Endothelial cell of umbilical vein (primary cell): Measurements from ENCODE around the gene RTL10. TPM values are rescaled to one million over a fixed set of nuclear protein-coding genes. Genes with fewer than 3 reads are reported as not detected.

Experiments
- BruUV-seq: library from RNA; stranded (reverse); fragments of 400-500 nt; replicated peaks from 2 replicates; lab custom pipeline; 2021; lab: Mats Ljungman, UMichigan
- CTCF ChIA-PET: fragments of 300-600, 350-600 bp; sonication (Branson Sonifier 250); formaldehyde crosslinking; loops from one replicate; lab custom pipeline; 2021; ENCODE audit warnings: antibody characterized with exemption, inconsistent platforms; lab: Charles Lee
- POLR2A ChIA-PET: fragments of 300-600, 350-600 bp; sonication (Branson Sonifier 250); formaldehyde crosslinking; loops from one replicate; lab custom pipeline; 2021; ENCODE audit warnings: antibody characterized with exemption, inconsistent platforms; lab: Charles Lee
- DNase-seq: peaks from one replicate; pipeline ENCODE4 v3.0.0-alpha.2; 2011; ENCODE audit warnings: low read depth, low spot score
- FAIRE-seq: peaks from 2 replicates; lab custom pipeline; 2011; peaks lifted over from hg19 to GRCh38; lab: Jason Lieb, UNC
- H2AFZ ChIP-seq: 2 replicates; pipeline ENCODE4 v1.6.0; 2012; ENCODE audit warnings: low read depth, low read length, control low read depth, inconsistent platforms
- H3K27ac ChIP-seq: 2 replicates; pipeline ENCODE4 v1.5.1; 2011; ENCODE audit warnings: low read depth, mild to moderate bottlenecking, control low read depth, low read length, moderate library complexity; ENCODE audit not compliant: insufficient read depth
- H3K27me3 ChIP-seq, 2 experiments: 2 replicates each; pipeline versions ENCODE4 v1.6.0 to v1.6.1; 2011; ENCODE audit warnings: low read length in 2 of 2, mixed read lengths in 1 of 2; ENCODE audit not compliant: control insufficient read depth in 2 of 2, insufficient read depth in 2 of 2
- H3K36me3 ChIP-seq, 2 experiments: 2 replicates in 1 of 2; 3 replicates in 1 of 2; pipeline ENCODE4 v1.5.1; 2011; ENCODE audit warnings: low read length in 2 of 2, mild to moderate bottlenecking in 1 of 2, moderate library complexity in 1 of 2; ENCODE audit not compliant: control insufficient read depth in 2 of 2, insufficient read depth in 2 of 2; ENCODE audit errors: extremely low read depth in 1 of 2
- H3K4me1 ChIP-seq: 3 replicates; pipeline ENCODE4 v1.5.1; 2011; ENCODE audit warnings: mild to moderate bottlenecking, low read length; ENCODE audit not compliant: control insufficient read depth, insufficient read depth; ENCODE audit errors: extremely low read depth
- H3K4me2 ChIP-seq: 2 replicates; pipeline ENCODE4 v1.6.1; 2011; ENCODE audit warnings: low read length, control low read depth, mixed read lengths; ENCODE audit not compliant: insufficient read depth
- H3K4me3 ChIP-seq, 3 experiments: fragments of 200-600 bp in 1 of 3; sonication (generic), shearing (Covaris generic) in 1 of 3; replicated peaks in 1 of 3; 2 replicates each; pipeline ENCODE4 v1.5.1; 2011 to 2016; ENCODE audit warnings: control low read depth in 3 of 3, low read length in 3 of 3, mild to moderate bottlenecking in 2 of 3, inconsistent platforms in 1 of 3, low read depth in 1 of 3, moderate library complexity in 1 of 3; ENCODE audit not compliant: insufficient read depth in 1 of 3
- H3K79me2 ChIP-seq: 2 replicates; pipeline ENCODE4 v1.6.0; 2012; ENCODE audit warnings: low read length, inconsistent platforms; ENCODE audit not compliant: control insufficient read depth, insufficient read depth
- H3K9ac ChIP-seq: replicated peaks from 2 replicates; pipeline ENCODE3; 2011; ENCODE audit warnings: low read length, control low read depth; ENCODE audit not compliant: insufficient read depth; ENCODE audit errors: extremely low read depth
- H3K9me1 ChIP-seq: replicated peaks from 3 replicates; pipeline ENCODE4 v1.6.0; 2011; ENCODE audit warnings: mild to moderate bottlenecking, low read length; ENCODE audit not compliant: control insufficient read depth, insufficient read depth; ENCODE audit errors: extremely low read depth
- H3K9me3 ChIP-seq: replicated peaks from 2 replicates; pipeline ENCODE4 v1.5.1; 2012; ENCODE audit warnings: low read length, inconsistent platforms; ENCODE audit not compliant: control insufficient read depth, insufficient read depth
- H4K20me1 ChIP-seq: replicated peaks from 2 replicates; pipeline ENCODE3; 2011; ENCODE audit warnings: mild to moderate bottlenecking, low read length; ENCODE audit not compliant: control insufficient read depth, insufficient read depth; ENCODE audit errors: extremely low read depth
- EZH2 ChIP-seq: IDR thresholded peaks from 2 replicates; pipeline ENCODE4 v1.6.1; 2012; ENCODE audit warnings: borderline replicate concordance, low read depth, mild to moderate bottlenecking, moderate library complexity, low read length, inconsistent platforms; ENCODE audit not compliant: severe bottlenecking
- MYC ChIP-seq: IDR thresholded peaks from one replicate; pipeline ENCODE4 v1.6.1; 2011; ENCODE audit warnings: mild to moderate bottlenecking, low read depth, low read length
- dilution Hi-C: fragments of 300-500 bp; cut with MboI; formaldehyde crosslinking; loops from one replicate; pipeline ENCODE4 v1.15.0; 2019; ENCODE audit warnings: low sequenced_read_pairs; ENCODE audit not compliant: extremely low pct_ligation_motif_present
- intact Hi-C: fragments of 100-400 bp; cut with micrococcal nuclease; formaldehyde crosslinking; loops from one replicate; pipeline ENCODE4 v1.10.0; 2022
- polyA plus RNA-seq, 4 experiments: library from polyadenylated mRNA; depleted of rRNA in 3 of 4; stranded (reverse) in 3 of 4; unstranded in 1 of 4; fragments of >200 nt; gene quantifications; 2 replicates each; pipeline versions ENCODE4 v1.2.1 to v1.2.3, GENCODE V29; 2011 to 2012; ENCODE audit warnings: missing spikeins in 1 of 4
- total RNA-seq: library from RNA; stranded (reverse); gene quantifications from 2 replicates; pipeline ENCODE4 v1.2.3, GENCODE V29; 2021
- TF ChIP-seq, protein P1 (sequence below): IDR thresholded peaks from 2 replicates; pipeline ENCODE4 v1.6.1; 2011; ENCODE audit not compliant: insufficient read depth, insufficient read length
- TF ChIP-seq, protein P2 (sequence below), 2 donors: IDR thresholded peaks; 1 replicate in 1 of 2; 2 replicates in 1 of 2; pipeline ENCODE4 v1.5.1; 2011; ENCODE audit warnings: low read length in 2 of 2, mild to moderate bottlenecking in 2 of 2, moderate library complexity in 2 of 2, control low read depth in 1 of 2, inconsistent platforms in 1 of 2, low read depth in 1 of 2; ENCODE audit not compliant: insufficient read depth in 1 of 2; ENCODE audit errors: extremely low read depth in 1 of 2

RTL10 gene
- total and polyA plus RNA-seq, 2 donors (not counting 3 experiments of a cell fraction or from before 2014, with no cell fraction given): 31.9 to 40.8 TPM

DNA sequence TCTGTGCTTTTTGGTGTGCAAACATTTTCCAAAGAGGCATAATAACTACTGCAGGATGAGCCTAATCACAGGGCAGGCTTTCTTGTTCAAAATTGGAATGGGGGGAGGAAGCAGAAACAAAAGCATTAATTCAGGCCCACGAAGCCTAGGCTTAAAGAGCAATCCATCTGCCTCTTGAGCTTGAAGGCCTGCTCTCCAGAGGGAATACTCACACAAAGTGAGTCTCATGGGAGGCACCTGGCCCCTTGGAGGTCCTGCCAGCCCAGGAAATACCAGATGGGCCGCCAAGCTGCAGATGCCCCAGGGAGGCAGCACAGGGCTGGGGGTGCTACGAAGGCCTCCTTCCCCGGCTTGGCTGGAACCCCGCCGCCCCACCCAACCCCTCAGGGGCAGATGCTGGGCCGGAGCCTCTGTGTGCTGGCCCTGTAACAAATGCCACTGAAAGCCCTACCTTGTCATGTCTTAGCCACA, 47.6 kb upstream of the RTL10 start:
- no peaks in the 10 kb centered on the region for H3K9me1 ChIP-seq
- no peak overlapping the region for H3K9ac ChIP-seq
- DNase-seq (no peak), FAIRE-seq (no peak)
- no peak overlapping the region for H3K27ac ChIP-seq
- no peak overlapping the region for H3K4me2 ChIP-seq
- intact Hi-C loops: no loop called here
- no peaks in the 10 kb centered on the region for H3K9me3 ChIP-seq
- H3K4me3 ChIP-seq: no peak overlapping the region
- H3K4me1 ChIP-seq: no peaks in the 10 kb centered on the region
- CTCF ChIA-PET: interaction anchor here (1.6 to 6.5 kb wide), 3 partner anchors 8 to 171 kb away, joined by 6 to 51 read pairs (median 13); no protein-coding TSS in a partner anchor
- H3K36me3 ChIP-seq: peaks cover 0 to 6% of the 10 kb centered on the region in 2 experiments
- TF ChIP-seq MYC (no peak), EZH2 (no peak)
- TF ChIP-seq, protein P1, sequence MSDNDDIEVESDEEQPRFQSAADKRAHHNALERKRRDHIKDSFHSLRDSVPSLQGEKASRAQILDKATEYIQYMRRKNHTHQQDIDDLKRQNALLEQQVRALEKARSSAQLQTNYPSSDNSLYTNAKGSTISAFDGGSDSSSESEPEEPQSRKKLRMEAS: no peak
- TF ChIP-seq, protein P2, sequence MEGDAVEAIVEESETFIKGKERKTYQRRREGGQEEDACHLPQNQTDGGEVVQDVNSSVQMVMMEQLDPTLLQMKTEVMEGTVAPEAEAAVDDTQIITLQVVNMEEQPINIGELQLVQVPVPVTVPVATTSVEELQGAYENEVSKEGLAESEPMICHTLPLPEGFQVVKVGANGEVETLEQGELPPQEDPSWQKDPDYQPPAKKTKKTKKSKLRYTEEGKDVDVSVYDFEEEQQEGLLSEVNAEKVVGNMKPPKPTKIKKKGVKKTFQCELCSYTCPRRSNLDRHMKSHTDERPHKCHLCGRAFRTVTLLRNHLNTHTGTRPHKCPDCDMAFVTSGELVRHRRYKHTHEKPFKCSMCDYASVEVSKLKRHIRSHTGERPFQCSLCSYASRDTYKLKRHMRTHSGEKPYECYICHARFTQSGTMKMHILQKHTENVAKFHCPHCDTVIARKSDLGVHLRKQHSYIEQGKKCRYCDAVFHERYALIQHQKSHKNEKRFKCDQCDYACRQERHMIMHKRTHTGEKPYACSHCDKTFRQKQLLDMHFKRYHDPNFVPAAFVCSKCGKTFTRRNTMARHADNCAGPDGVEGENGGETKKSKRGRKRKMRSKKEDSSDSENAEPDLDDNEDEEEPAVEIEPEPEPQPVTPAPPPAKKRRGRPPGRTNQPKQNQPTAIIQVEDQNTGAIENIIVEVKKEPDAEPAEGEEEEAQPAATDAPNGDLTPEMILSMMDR (IDR thresholded peaks at IDR 0.05; ENCODE audit: extremely low read depth in 1 of 2, insufficient read depth in 1 of 2, low read depth in 1 of 2, low read length in 2 of 2): no peak
- no peaks in the 10 kb centered on the region for H4K20me1 ChIP-seq
- POLR2A ChIA-PET: no interaction called here
- no peak overlapping the region for H2AFZ ChIP-seq
- no peaks in the 10 kb centered on the region for H3K79me2 ChIP-seq
- BruUV-seq: no TSS peak
- H3K27me3 ChIP-seq: no peaks in the 10 kb centered on the region
- dilution Hi-C loops: no loop called here
